Activated naive CD8-positive, alpha-beta T cell treated with anti-CD3 and anti-CD28 coated beads, Interleukin-2, amount 50 U/mL, for 16 hours (primary cell): ENCODE data around the gene ZNF423.
"Not testable (repeated sequence)": the region's sequence is repeated elsewhere in the genome, so short reads cannot be mapped to it uniquely, and the experiment has no call there.

Source experiments
- DNase-seq: peaks from one replicate; pipeline ENCODE4 v3.0.0-alpha.2; 2020; ENCODE audit warnings: low read depth, low spot score

ZNF423 gene

GRCh38 chr16:49855822-49856671, at the start of gene ZNF423:
ZNF423 (minus strand) TSS chr16:49856112; CDS start chr16:49855774, 338 bp downstream.
- no peak for DNase-seq

- no peak for DNase-seq
Observed at GRCh38 chr16:49904348-49905062, 48.6 kb upstream of the ZNF423 start.

- no peak for DNase-seq
Observed at GRCh38 chr16:49902908-49903307, 47.0 kb upstream of the ZNF423 start.

- DNase-seq = no peak
Observed at GRCh38 chr16:49901711-49902110, 45.8 kb upstream of the ZNF423 start.

GRCh38 chr16:49900875-49901274, 45.0 kb upstream of the ZNF423 start:
- DNase-seq = no peak

- DNase-seq = no peak
Observed at GRCh38 chr16:49899991-49900695, 44.2 kb upstream of the ZNF423 start.

GRCh38 chr16:49896447-49896964, 40.6 kb upstream of the ZNF423 start:
- DNase-seq = no peak

- DNase-seq = no peak
Observed at GRCh38 chr16:49890876-49891275, 35.0 kb upstream of the ZNF423 start.

- DNase-seq = no peak
Observed at GRCh38 chr16:49889725-49890397, 33.9 kb upstream of the ZNF423 start.

GRCh38 chr16:49886554-49887094, 30.7 kb upstream of the ZNF423 start:
- DNase-seq = no peak

- no peak for DNase-seq
Observed at GRCh38 chr16:49884033-49885015, 28.4 kb upstream of the ZNF423 start.

- no peak for DNase-seq
Observed at GRCh38 chr16:49883076-49884014, 27.4 kb upstream of the ZNF423 start.

GRCh38 chr16:49881890-49882289, 26.0 kb upstream of the ZNF423 start:
- DNase-seq = no peak

- DNase-seq = not testable (repeated sequence)
Observed at GRCh38 chr16:49878540-49878939, 22.6 kb upstream of the ZNF423 start.

GRCh38 chr16:49876716-49877129, 20.8 kb upstream of the ZNF423 start:
- no peak for DNase-seq

GRCh38 chr16:49875806-49876715, 20.1 kb upstream of the ZNF423 start:
- no peak for DNase-seq

GRCh38 chr16:49874613-49875237, 18.8 kb upstream of the ZNF423 start:
- no peak for DNase-seq
